ENCODE data around the gene AP5M1. TPM values are rescaled to one million over a fixed set of nuclear protein-coding genes. Genes with fewer than 3 reads are reported as not detected.
"Not testable (repeated sequence)": the region's sequence is repeated elsewhere in the genome, so short reads cannot be mapped to it uniquely, and the experiment has no call there.

AP5M1 gene
- total RNA-seq, 1 experiment from 2014 or later = 34.2 TPM

GRCh38 chr14:57246933-57247657, 21.7 kb upstream of the AP5M1 start:
- H3K4me3 Mint-ChIP-seq (ENCODE audit: low read depth, unreplicated experiment) = no peak overlapping the region
- no TSS peak for BruUV-seq (replicated peaks)
- peaks cover 13% of the 10 kb centered on the region for H3K4me1 Mint-ChIP-seq (ENCODE audit: low read depth, unreplicated experiment)
- intact Hi-C loops (cut with micrococcal nuclease; ENCODE audit: unreplicated experiment) = no loop called here
- no peaks in the 10 kb centered on the region for H3K9me3 Mint-ChIP-seq (ENCODE audit: low read depth, unreplicated experiment)
- H3K36me3 Mint-ChIP-seq (ENCODE audit: insufficient read depth, unreplicated experiment) = no peaks in the 10 kb centered on the region
- H3K27ac Mint-ChIP-seq (ENCODE audit: unreplicated experiment) = no peak overlapping the region
- CTCF ChIA-PET = no interaction called here
- TF ChIP-seq CTCF (IDR thresholded peaks at IDR 0.05; ENCODE audit: unreplicated experiment) = no peak
- H3K27me3 Mint-ChIP-seq (ENCODE audit: unreplicated experiment) = no peaks in the 10 kb centered on the region
- DNase-seq = no peak

- DNase-seq = no peak
- Mint-ChIP-seq H3K9me3 (ENCODE audit: low read depth, unreplicated experiment) (no peaks in the 10 kb centered on the region), H3K27me3 (ENCODE audit: unreplicated experiment) (no peaks in the 10 kb centered on the region), H3K4me3 (ENCODE audit: low read depth, unreplicated experiment) (no peak overlapping the region), H3K36me3 (ENCODE audit: insufficient read depth, unreplicated experiment) (no peaks in the 10 kb centered on the region), H3K4me1 (ENCODE audit: low read depth, unreplicated experiment) (peaks cover 30% of the 10 kb centered on the region), H3K27ac (ENCODE audit: unreplicated experiment) (no peak overlapping the region)
- no peak for TF ChIP-seq CTCF (IDR thresholded peaks at IDR 0.05; ENCODE audit: unreplicated experiment)
- CTCF ChIA-PET = no interaction called here
- no TSS peak for BruUV-seq (replicated peaks)
- intact Hi-C loops (cut with micrococcal nuclease; ENCODE audit: unreplicated experiment) = no loop called here
Measured at GRCh38 chr14:57254884-57255283, 13.9 kb upstream of the AP5M1 start.

- H3K9me3 Mint-ChIP-seq (ENCODE audit: low read depth, unreplicated experiment); H3K27ac Mint-ChIP-seq (ENCODE audit: unreplicated experiment); H3K4me3 Mint-ChIP-seq (ENCODE audit: low read depth, unreplicated experiment); H3K27me3 Mint-ChIP-seq (ENCODE audit: unreplicated experiment); BruUV-seq (replicated peaks); H3K36me3 Mint-ChIP-seq (ENCODE audit: insufficient read depth, unreplicated experiment); DNase-seq; intact Hi-C loops (cut with micrococcal nuclease; ENCODE audit: unreplicated experiment): not testable (repeated sequence)
- CTCF ChIA-PET = interaction anchor here (0.7 to 1.6 kb wide), 2 partner anchors 10 to 790 kb away, joined by 3 to 6 read pairs; partner anchors contain the start of genes AP5M1 and EXOC5
- H3K4me1 Mint-ChIP-seq (ENCODE audit: low read depth, unreplicated experiment) = peaks cover 28% of the 10 kb centered on the region
Measured at GRCh38 chr14:57258221-57258620, 10.6 kb upstream of the AP5M1 start.

GRCh38 chr14:57259672-57260071, 9.1 kb upstream of the AP5M1 start:
- CTCF ChIA-PET = no interaction called here
- Mint-ChIP-seq H3K27me3 (ENCODE audit: unreplicated experiment) (no peaks in the 10 kb centered on the region), H3K4me1 (ENCODE audit: low read depth, unreplicated experiment) (peaks cover 41% of the 10 kb centered on the region), H3K27ac (ENCODE audit: unreplicated experiment) (no peak overlapping the region), H3K9me3 (ENCODE audit: low read depth, unreplicated experiment) (no peaks in the 10 kb centered on the region), H3K36me3 (ENCODE audit: insufficient read depth, unreplicated experiment) (peaks cover 5% of the 10 kb centered on the region), H3K4me3 (ENCODE audit: low read depth, unreplicated experiment) (peak overlapping the region; percentile 4)
- BruUV-seq (replicated peaks) = no TSS peak
- intact Hi-C loops (cut with micrococcal nuclease; ENCODE audit: unreplicated experiment) = no loop called here
- DNase-seq = no peak
- TF ChIP-seq CTCF (IDR thresholded peaks at IDR 0.05; ENCODE audit: unreplicated experiment) = no peak

- Mint-ChIP-seq H3K4me3 (ENCODE audit: low read depth, unreplicated experiment) (no peak overlapping the region), H3K36me3 (ENCODE audit: insufficient read depth, unreplicated experiment) (peaks cover 5% of the 10 kb centered on the region), H3K4me1 (ENCODE audit: low read depth, unreplicated experiment) (peaks cover 50% of the 10 kb centered on the region), H3K27ac (ENCODE audit: unreplicated experiment) (no peak overlapping the region), H3K27me3 (ENCODE audit: unreplicated experiment) (no peaks in the 10 kb centered on the region), H3K9me3 (ENCODE audit: low read depth, unreplicated experiment) (no peaks in the 10 kb centered on the region)
- no TSS peak for BruUV-seq (replicated peaks)
- intact Hi-C loops (cut with micrococcal nuclease; ENCODE audit: unreplicated experiment) = no loop called here
- CTCF ChIA-PET = no interaction called here
- DNase-seq = no peak
- TF ChIP-seq CTCF (IDR thresholded peaks at IDR 0.05; ENCODE audit: unreplicated experiment) = no peak
Measured at GRCh38 chr14:57261604-57262003, 7.2 kb upstream of the AP5M1 start.

Data from Calu3 (cell line).